ENCODE results near the gene TRIO.

The TRIO gene

GRCh38 chr5:14187660-14188059 is 44.5 kb downstream of the TRIO start:
- no peak for TF ChIP-seq CTCF (IDR thresholded peaks at IDR 0.05; ENCODE audit: control insufficient read depth, extremely low read depth, insufficient read depth)
- H3K4me3 ChIP-seq (ENCODE audit: low read depth, low read length), result no peak overlapping the region
- no peak for DNase-seq (ENCODE audit: low read depth)

DNA sequence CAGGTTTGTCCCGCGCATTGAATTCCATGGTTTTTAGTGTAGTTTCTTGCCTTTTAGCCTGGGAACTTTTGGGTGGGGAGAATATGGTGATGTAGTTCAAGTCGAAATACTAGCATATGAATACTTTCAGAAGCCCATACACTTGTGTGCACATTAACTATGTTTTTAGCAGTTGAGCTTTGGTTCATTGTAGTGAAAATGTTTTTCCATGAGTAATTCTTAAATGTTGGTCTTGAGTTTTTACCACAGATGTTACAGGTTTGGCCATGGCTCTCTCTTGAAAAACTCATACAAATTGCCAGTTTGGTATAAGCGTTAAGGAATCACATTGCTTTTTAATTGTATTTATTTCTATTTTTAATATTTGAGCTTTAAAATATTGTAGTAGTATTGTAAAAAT is 45.6 kb downstream of the TRIO start:
- no peak for DNase-seq (ENCODE audit: low read depth)
- H3K4me3 ChIP-seq (ENCODE audit: low read depth, low read length), result no peak overlapping the region
- no peak for TF ChIP-seq CTCF (IDR thresholded peaks at IDR 0.05; ENCODE audit: control insufficient read depth, extremely low read depth, insufficient read depth)

GRCh38 chr5:14189680-14190079 is 46.5 kb downstream of the TRIO start:
- H3K4me3 ChIP-seq (ENCODE audit: low read depth, low read length), result no peak overlapping the region
- no peak for DNase-seq (ENCODE audit: low read depth)
- no peak for TF ChIP-seq CTCF (IDR thresholded peaks at IDR 0.05; ENCODE audit: control insufficient read depth, extremely low read depth, insufficient read depth)

DNA sequence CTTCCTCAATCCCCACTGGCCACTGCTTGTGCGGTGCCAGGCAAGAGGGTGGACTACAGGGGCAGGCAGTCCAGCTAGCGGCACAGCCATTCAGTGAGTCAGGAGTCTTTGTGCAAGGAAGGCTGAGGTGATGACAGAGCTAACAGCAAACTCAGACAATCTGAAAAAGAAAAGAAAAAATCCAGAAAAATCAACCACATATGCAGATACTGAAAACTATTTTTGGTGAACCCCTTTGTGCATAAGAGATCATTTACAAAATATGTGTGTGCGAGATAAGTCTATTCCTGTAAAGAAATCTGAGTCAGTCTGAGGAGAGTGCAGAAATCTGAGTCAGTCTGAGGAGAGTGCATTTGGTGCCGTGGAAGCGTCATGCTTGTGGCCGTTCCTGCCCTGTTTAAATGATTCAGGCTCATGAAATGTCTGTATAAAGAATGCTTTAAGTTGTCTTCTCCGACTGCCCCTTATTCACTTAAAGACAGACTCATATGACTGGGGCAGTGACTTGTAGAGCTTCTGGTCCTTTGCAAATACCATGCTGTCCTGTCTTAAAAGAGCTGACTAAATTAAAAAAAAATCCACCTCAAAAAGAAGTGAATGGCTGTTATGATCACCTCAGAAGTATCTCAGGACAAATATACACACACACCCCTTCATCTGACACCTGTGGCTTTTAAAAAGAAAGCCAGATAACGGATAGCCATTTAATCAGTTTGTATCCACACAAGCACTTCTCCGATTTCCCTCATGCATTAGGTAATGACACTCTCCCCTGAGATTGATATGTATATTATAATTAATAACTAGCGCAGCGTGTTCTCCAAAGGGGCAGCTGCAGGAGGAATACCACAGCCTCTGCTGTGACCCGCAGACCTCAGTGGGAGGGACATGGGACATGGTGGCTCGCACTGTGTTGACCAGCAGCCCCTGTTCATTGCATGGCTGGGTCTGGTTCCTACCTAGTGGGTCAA is 47.3 kb downstream of the TRIO start:
- no peak overlapping the region for H3K4me3 ChIP-seq (ENCODE audit: low read depth, low read length)
- DNase-seq (ENCODE audit: low read depth), result no peak
- TF ChIP-seq CTCF (IDR thresholded peaks at IDR 0.05; ENCODE audit: control insufficient read depth, extremely low read depth, insufficient read depth), result no peak

- H3K4me3 ChIP-seq (ENCODE audit: low read depth, low read length), result no peak overlapping the region
- DNase-seq (ENCODE audit: low read depth), result no peak
- no peak for TF ChIP-seq CTCF (IDR thresholded peaks at IDR 0.05; ENCODE audit: control insufficient read depth, extremely low read depth, insufficient read depth)
Observed at GRCh38 chr5:14191325-14191724, 48.2 kb downstream of the TRIO start.

- no peak for DNase-seq (ENCODE audit: low read depth)
- TF ChIP-seq CTCF (IDR thresholded peaks at IDR 0.05; ENCODE audit: control insufficient read depth, extremely low read depth, insufficient read depth), result no peak
- no peak overlapping the region for H3K4me3 ChIP-seq (ENCODE audit: low read depth, low read length)
Observed at GRCh38 chr5:14193496-14193895, 50.4 kb downstream of the TRIO start.
